Trophoblast cell (in vitro differentiated cells and primary cell): Measurements from ENCODE around the gene RAPGEF1.
"Not testable (repeated sequence)": the region's sequence is repeated elsewhere in the genome, so short reads cannot be mapped to it uniquely, and the experiment has no call there.

ENCODE experiments used
- DNase-seq, 2 donors: peaks; one replicate each; pipeline ENCODE4 v3.0.0-alpha.2; 2016
- H2AFZ ChIP-seq: 2 replicates; pipeline ENCODE4 v1.6.1; 2013; ENCODE audit warnings: low read length, moderate library complexity, mild to moderate bottlenecking; ENCODE audit not compliant: insufficient read depth, poor library complexity
- H2AK5ac ChIP-seq: 2 replicates; pipeline ENCODE4 v1.6.1; 2013; ENCODE audit warnings: mild to moderate bottlenecking, low read length
- H2BK120ac ChIP-seq: 2 replicates; pipeline ENCODE4 v1.6.1; 2013; ENCODE audit warnings: low read length, mild to moderate bottlenecking, moderate library complexity; ENCODE audit not compliant: insufficient read depth, poor library complexity
- H2BK12ac ChIP-seq: 2 replicates; pipeline ENCODE4 v1.6.1; 2013; ENCODE audit warnings: mild to moderate bottlenecking, low read length, moderate library complexity
- H2BK5ac ChIP-seq: 2 replicates; pipeline ENCODE4 v1.6.1; 2013; ENCODE audit warnings: low read length, low read depth, moderate library complexity, mild to moderate bottlenecking; ENCODE audit not compliant: poor library complexity
- H3K14ac ChIP-seq: 2 replicates; pipeline ENCODE4 v1.6.1; 2013; ENCODE audit warnings: mild to moderate bottlenecking, low read length
- H3K18ac ChIP-seq: 2 replicates; pipeline ENCODE4 v1.6.1; 2013; ENCODE audit warnings: mild to moderate bottlenecking, low read length
- H3K23ac ChIP-seq: 2 replicates; pipeline ENCODE4 v1.6.1; 2013; ENCODE audit warnings: low read length
- H3K27ac ChIP-seq: 2 replicates; pipeline ENCODE4 v1.5.1; 2013; ENCODE audit warnings: low read depth, mild to moderate bottlenecking, inconsistent platforms, low read length, moderate library complexity
- H3K27me3 ChIP-seq: 2 replicates; pipeline ENCODE4 v1.6.1; 2013; ENCODE audit warnings: inconsistent platforms, mild to moderate bottlenecking, low read length, moderate library complexity; ENCODE audit not compliant: insufficient read depth
- H3K36me3 ChIP-seq, 2 experiments: 1 replicate in 1 of 2; 2 replicates in 1 of 2; pipeline ENCODE4 v1.6.1; 2013; ENCODE audit warnings: low read length in 2 of 2, mild to moderate bottlenecking in 2 of 2, moderate library complexity in 1 of 2; ENCODE audit not compliant: insufficient read depth in 2 of 2, control insufficient read depth in 1 of 2
- H3K4ac ChIP-seq: 2 replicates; pipeline ENCODE4 v1.6.1; 2013; ENCODE audit warnings: low read depth, mild to moderate bottlenecking, low read length, moderate library complexity
- H3K4me1 ChIP-seq, 2 experiments: 1 replicate in 1 of 2; 2 replicates in 1 of 2; pipeline ENCODE4 v1.6.1; 2013; ENCODE audit warnings: low read length in 2 of 2, mild to moderate bottlenecking in 2 of 2, moderate library complexity in 1 of 2; ENCODE audit not compliant: insufficient read depth in 2 of 2, control insufficient read depth in 1 of 2
- H3K4me2 ChIP-seq: 2 replicates; pipeline ENCODE4 v1.6.1; 2013; ENCODE audit warnings: inconsistent platforms, mild to moderate bottlenecking, low read length, moderate library complexity
- H3K4me3 ChIP-seq: 2 replicates; pipeline ENCODE4 v1.5.1; 2013; ENCODE audit warnings: mild to moderate bottlenecking, low read depth, low read length, inconsistent platforms
- H3K79me1 ChIP-seq: one replicate; pipeline ENCODE4 v1.6.1; 2013; ENCODE audit warnings: low read length
- H3K79me2 ChIP-seq: 2 replicates; pipeline ENCODE4 v1.6.1; 2013; ENCODE audit warnings: low read length, mild to moderate bottlenecking; ENCODE audit not compliant: control insufficient read depth, insufficient read depth, poor library complexity
- H3K9ac ChIP-seq: 2 replicates; pipeline ENCODE4 v1.6.1; 2013; ENCODE audit warnings: mild to moderate bottlenecking, low read length
- H3K9me3 ChIP-seq: 2 replicates; pipeline ENCODE4 v1.6.1; 2013; ENCODE audit warnings: low read depth, mild to moderate bottlenecking, control low read depth, inconsistent platforms, low read length; ENCODE audit not compliant: insufficient read depth
- H4K12ac ChIP-seq: 2 replicates; pipeline ENCODE4 v1.6.1; 2013; ENCODE audit warnings: low read depth, mild to moderate bottlenecking, low read length, moderate library complexity
- H4K8ac ChIP-seq: 2 replicates; pipeline ENCODE4 v1.6.1; 2013; ENCODE audit warnings: low read depth, mild to moderate bottlenecking, low read length, moderate library complexity
- H4K91ac ChIP-seq: one replicate; pipeline ENCODE4 v1.6.1; 2013; ENCODE audit warnings: low read depth, mild to moderate bottlenecking, low read length, moderate library complexity
- WGBS: extraction: QIAGEN DNeasy Blood & Tissue Kit; methylation state at CpG from one replicate; pipeline ENCODE4 v1.1.7; 2013; ENCODE audit warnings: missing lambda C conversion rate; ENCODE audit not compliant: insufficient read length, insufficient coverage; ENCODE audit errors: extremely low coverage; 5-methylcytosine and 5-hydroxymethylcytosine counted together

The RAPGEF1 gene

GRCh38 chr9:131757549-131757948 is 17.7 kb upstream of the RAPGEF1 start:
- Histone ChIP-seq H3K36me3 (no peaks in the 10 kb centered on the region), H3K4ac (no peak overlapping the region), H3K4me2 (no peak overlapping the region), H2AK5ac (no peak overlapping the region), H3K18ac (no peak overlapping the region), H2BK5ac (no peak overlapping the region), H3K79me2 (no peaks in the 10 kb centered on the region), H3K4me1 (peaks cover 8 to 9% of the 10 kb centered on the region in 2 experiments), H3K9ac (no peak overlapping the region), H3K4me3 (no peak overlapping the region), H3K27ac (no peak overlapping the region), H4K91ac (no peak overlapping the region), H3K23ac (no peak overlapping the region), H2BK12ac (no peak overlapping the region), H4K8ac (no peak overlapping the region), H4K12ac (no peak overlapping the region), H3K27me3 (no peaks in the 10 kb centered on the region), H2BK120ac (no peak overlapping the region), H3K9me3 (no peaks in the 10 kb centered on the region), H3K14ac (no peak overlapping the region), H3K79me1 (peaks cover 9% of the 10 kb centered on the region), H2AFZ (no peak overlapping the region)
- no CpG with 5 or more reads among the region's 4 CpGs for WGBS
- no peak for DNase-seq

- Histone ChIP-seq H3K4me1 (peaks cover 5 to 8% of the 10 kb centered on the region in 2 experiments), H2BK120ac (peak overlapping the region; percentile 64), H3K4ac (no peak overlapping the region), H4K91ac (no peak overlapping the region), H3K36me3 (no peaks in the 10 kb centered on the region), H3K18ac (no peak overlapping the region), H2BK5ac (peak overlapping the region; percentile 51), H4K8ac (no peak overlapping the region), H3K9ac (no peak overlapping the region), H3K27me3 (no peaks in the 10 kb centered on the region), H3K79me2 (no peaks in the 10 kb centered on the region), H3K9me3 (no peaks in the 10 kb centered on the region), H3K4me3 (no peak overlapping the region), H4K12ac (no peak overlapping the region), H2AK5ac (no peak overlapping the region), H2BK12ac (no peak overlapping the region), H2AFZ (no peak overlapping the region), H3K79me1 (peaks cover 9% of the 10 kb centered on the region), H3K14ac (no peak overlapping the region), H3K27ac (no peak overlapping the region), H3K4me2 (no peak overlapping the region), H3K23ac (no peak overlapping the region)
- no CpG with 5 or more reads among the region's 13 CpGs for WGBS
- DNase-seq: peak; percentile 77 to 90
These were observed 15.8 kb upstream of the RAPGEF1 start for GRCh38 chr9:131755541-131756198.

- peak overlapping the region; percentile 64 for H2BK120ac ChIP-seq
- no peak overlapping the region for H2BK12ac ChIP-seq
- no peak overlapping the region for H3K18ac ChIP-seq
- no peaks in the 10 kb centered on the region for H3K9me3 ChIP-seq
- no peak overlapping the region for H3K4ac ChIP-seq
- H3K36me3 ChIP-seq: no peaks in the 10 kb centered on the region
- no peak overlapping the region for H3K4me3 ChIP-seq
- no peak overlapping the region for H3K23ac ChIP-seq
- H3K4me1 ChIP-seq: peaks cover 5 to 8% of the 10 kb centered on the region in 2 experiments
- no peak overlapping the region for H4K12ac ChIP-seq
- H3K27ac ChIP-seq: peak overlapping the region; percentile 75
- peak overlapping the region; percentile 86 for H4K91ac ChIP-seq
- H3K27me3 ChIP-seq: no peaks in the 10 kb centered on the region
- no CpG with 5 or more reads among the region's 6 CpGs for WGBS
- no peak overlapping the region for H2AFZ ChIP-seq
- DNase-seq: no peak
- no peaks in the 10 kb centered on the region for H3K79me2 ChIP-seq
- H2AK5ac ChIP-seq: no peak overlapping the region
- no peak overlapping the region for H4K8ac ChIP-seq
- peaks cover 9% of the 10 kb centered on the region for H3K79me1 ChIP-seq
- no peak overlapping the region for H3K4me2 ChIP-seq
- H3K9ac ChIP-seq: no peak overlapping the region
- peak overlapping the region; percentile 20 for H3K14ac ChIP-seq
- peak overlapping the region; percentile 80 for H2BK5ac ChIP-seq
These were observed 15.0 kb upstream of the RAPGEF1 start for GRCh38 chr9:131754846-131755245.

- peak overlapping the region; percentile 78 for H2BK12ac ChIP-seq
- not testable (repeated sequence) for H3K79me2 ChIP-seq, H3K79me1 ChIP-seq, H3K23ac ChIP-seq, H3K4me3 ChIP-seq, H3K36me3 ChIP-seq, H3K9me3 ChIP-seq, H4K8ac ChIP-seq, H2AK5ac ChIP-seq, H3K4me2 ChIP-seq, H3K27ac ChIP-seq, DNase-seq, H4K12ac ChIP-seq, H3K14ac ChIP-seq, H3K18ac ChIP-seq, H3K27me3 ChIP-seq, H3K4me1 ChIP-seq, H3K4ac ChIP-seq, H3K9ac ChIP-seq, H2AFZ ChIP-seq
- peak overlapping the region; percentile 49 for H2BK5ac ChIP-seq
- WGBS: no CpG with 5 or more reads among the region's 9 CpGs
- peak overlapping the region; percentile 86 for H4K91ac ChIP-seq
- H2BK120ac ChIP-seq: peak overlapping the region; percentile 79
These were observed 13.9 kb upstream of the RAPGEF1 start for GRCh38 chr9:131753751-131754150.
